Glutamatergic neuron (in vitro differentiated cells): Measurements from ENCODE around the gene BAG5. TPM values are rescaled to one million over a fixed set of nuclear protein-coding genes. Genes with fewer than 3 reads are reported as not detected.

ENCODE experiments used
- DNase-seq: peaks from one replicate; pipeline ENCODE4 v3.0.0; 2022
- H3K27ac Mint-ChIP-seq: one replicate; pipeline ENCODE4 v1.8.0; 2020; ENCODE audit warnings: mild to moderate bottlenecking, mixed read lengths, inconsistent platforms; ENCODE audit not compliant: unreplicated experiment
- H3K27me3 Mint-ChIP-seq: one replicate; pipeline ENCODE4 v1.8.0; 2020; ENCODE audit warnings: mild to moderate bottlenecking, moderate library complexity, mixed read lengths, inconsistent platforms; ENCODE audit not compliant: unreplicated experiment
- H3K36me3 Mint-ChIP-seq: one replicate; pipeline ENCODE4 v1.8.0; 2020; ENCODE audit warnings: mild to moderate bottlenecking, mixed read lengths, inconsistent platforms; ENCODE audit not compliant: unreplicated experiment
- H3K4me1 Mint-ChIP-seq: one replicate; pipeline ENCODE4 v1.8.0; 2020; ENCODE audit warnings: mild to moderate bottlenecking, low read depth, mixed read lengths, inconsistent platforms; ENCODE audit not compliant: unreplicated experiment
- H3K4me3 Mint-ChIP-seq: one replicate; pipeline ENCODE4 v1.8.0; 2020; ENCODE audit warnings: mild to moderate bottlenecking, mixed read lengths, inconsistent platforms; ENCODE audit not compliant: unreplicated experiment
- H3K9me3 Mint-ChIP-seq: one replicate; pipeline ENCODE4 v1.8.0; 2020; ENCODE audit warnings: mild to moderate bottlenecking, moderate library complexity, mixed read lengths, inconsistent platforms; ENCODE audit not compliant: unreplicated experiment
- CTCF ChIP-seq: fragments of 200-600 bp; sonication (generic); IDR thresholded peaks from one replicate; pipeline ENCODE4 v1.5.0; 2021; ENCODE audit not compliant: partially characterized antibody, unreplicated experiment
- total RNA-seq: library from RNA; stranded (reverse); fragmentation: NEBNext Ultra II Directional; extraction: Animal tissue kit (Norgen Biotek cat#: 25700); gene quantifications from one replicate; pipeline ENCODE4 v1.2.1, GENCODE V29; 2021; ENCODE audit not compliant: unreplicated experiment

The BAG5 gene
- total RNA-seq, 1 donor from 2014 or later: 34.4 TPM

GRCh38 chr14:103536693-103537092, 25.8 kb downstream of the BAG5 start:
- Mint-ChIP-seq H3K4me3 (no peak overlapping the region), H3K9me3 (peaks cover 1% of the 10 kb centered on the region), H3K27me3 (peaks cover 9% of the 10 kb centered on the region), H3K27ac (peak overlapping the region; percentile 81), H3K4me1 (peaks cover 8% of the 10 kb centered on the region), H3K36me3 (no peaks in the 10 kb centered on the region)
- no peak for TF ChIP-seq CTCF
- DNase-seq: no peak

GRCh38 chr14:103535891-103536565, 26.4 kb downstream of the BAG5 start:
- Mint-ChIP-seq H3K27me3 (peaks cover 9% of the 10 kb centered on the region), H3K27ac (peak overlapping the region; percentile 38), H3K4me1 (peaks cover 8% of the 10 kb centered on the region)

GRCh38 chr14:103535081-103535890, 27.2 kb downstream of the BAG5 start:
- no peak overlapping the region for H3K4me3 Mint-ChIP-seq
- peaks cover 6% of the 10 kb centered on the region for H3K27me3 Mint-ChIP-seq
- no peak overlapping the region for H3K27ac Mint-ChIP-seq
- H3K36me3 Mint-ChIP-seq: no peaks in the 10 kb centered on the region
- no peak for DNase-seq
- H3K4me1 Mint-ChIP-seq: peaks cover 4% of the 10 kb centered on the region
- no peak for TF ChIP-seq CTCF
- H3K9me3 Mint-ChIP-seq: peaks cover 1% of the 10 kb centered on the region

More at GRCh38 chr14:103535891-103536565, 26.4 kb downstream of the BAG5 start:
- no peak overlapping the region for H3K4me3 Mint-ChIP-seq
- peaks cover 1% of the 10 kb centered on the region for H3K9me3 Mint-ChIP-seq
- no peak for TF ChIP-seq CTCF
- no peaks in the 10 kb centered on the region for H3K36me3 Mint-ChIP-seq
- DNase-seq: no peak

GRCh38 chr14:103534576-103535061, 27.8 kb downstream of the BAG5 start:
- H3K4me3 Mint-ChIP-seq: no peak overlapping the region
- peak; percentile 57 for DNase-seq

More at GRCh38 chr14:103534576-103535061, 27.8 kb downstream of the BAG5 start:
- Mint-ChIP-seq H3K27ac (no peak overlapping the region), H3K9me3 (peaks cover 1% of the 10 kb centered on the region), H3K36me3 (no peaks in the 10 kb centered on the region), H3K27me3 (peaks cover 5% of the 10 kb centered on the region), H3K4me1 (peaks cover 4% of the 10 kb centered on the region)
- no peak for TF ChIP-seq CTCF
